ENCODE results near the gene RAB37.

Gene RAB37

GRCh38 chr17:74728033-74728701, 8.9 kb upstream of the RAB37 start:
- in situ Hi-C loops (cut with MboI; ENCODE audit: low sequenced_read_pairs) = no loop called here

DNA sequence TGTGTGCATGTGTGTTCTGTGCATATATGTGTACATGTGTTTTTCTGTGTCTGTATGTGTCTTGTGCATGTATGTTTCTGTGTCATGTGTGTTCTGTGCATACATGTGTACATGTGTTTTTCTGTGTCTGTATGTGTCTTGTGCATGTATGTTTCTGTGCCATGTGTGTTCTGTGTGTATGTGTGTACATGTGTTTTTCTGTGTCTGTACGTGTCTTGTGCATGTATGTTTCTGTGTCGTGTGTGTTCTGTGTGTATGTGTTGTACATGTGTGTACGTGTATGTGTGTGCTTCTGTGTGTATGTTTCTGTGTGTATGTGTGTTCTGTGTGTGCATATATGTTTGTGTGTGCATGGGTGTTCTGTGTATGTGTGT, 8.4 kb upstream of the RAB37 start:
- in situ Hi-C loops (cut with MboI; ENCODE audit: low sequenced_read_pairs) = no loop called here

- in situ Hi-C loops (cut with MboI; ENCODE audit: low sequenced_read_pairs) = no loop called here
These were observed 7.7 kb upstream of the RAB37 start for GRCh38 chr17:74729368-74729767.

DNA sequence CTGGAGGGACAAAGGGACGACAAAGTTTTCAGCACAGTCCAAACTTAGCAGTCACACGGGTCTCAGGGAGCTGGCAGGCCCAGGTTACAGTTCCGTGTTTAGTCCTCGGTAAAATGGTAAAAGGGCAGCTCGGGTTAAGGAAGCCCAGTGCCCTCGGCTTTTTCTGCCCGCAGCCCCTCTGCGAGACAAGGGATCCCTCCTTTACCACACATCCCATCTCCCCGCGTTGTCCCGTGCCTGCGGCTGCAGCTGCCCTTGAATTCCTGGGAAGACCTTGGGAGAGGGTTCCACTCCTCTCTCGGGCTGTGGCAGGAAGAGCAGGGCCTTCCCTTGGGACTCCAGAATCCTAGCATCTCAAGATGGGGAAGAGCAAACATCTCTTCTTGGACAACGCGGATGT, 7.2 kb upstream of the RAB37 start:
- in situ Hi-C loops (cut with MboI; ENCODE audit: low sequenced_read_pairs) = no loop called here

DNA sequence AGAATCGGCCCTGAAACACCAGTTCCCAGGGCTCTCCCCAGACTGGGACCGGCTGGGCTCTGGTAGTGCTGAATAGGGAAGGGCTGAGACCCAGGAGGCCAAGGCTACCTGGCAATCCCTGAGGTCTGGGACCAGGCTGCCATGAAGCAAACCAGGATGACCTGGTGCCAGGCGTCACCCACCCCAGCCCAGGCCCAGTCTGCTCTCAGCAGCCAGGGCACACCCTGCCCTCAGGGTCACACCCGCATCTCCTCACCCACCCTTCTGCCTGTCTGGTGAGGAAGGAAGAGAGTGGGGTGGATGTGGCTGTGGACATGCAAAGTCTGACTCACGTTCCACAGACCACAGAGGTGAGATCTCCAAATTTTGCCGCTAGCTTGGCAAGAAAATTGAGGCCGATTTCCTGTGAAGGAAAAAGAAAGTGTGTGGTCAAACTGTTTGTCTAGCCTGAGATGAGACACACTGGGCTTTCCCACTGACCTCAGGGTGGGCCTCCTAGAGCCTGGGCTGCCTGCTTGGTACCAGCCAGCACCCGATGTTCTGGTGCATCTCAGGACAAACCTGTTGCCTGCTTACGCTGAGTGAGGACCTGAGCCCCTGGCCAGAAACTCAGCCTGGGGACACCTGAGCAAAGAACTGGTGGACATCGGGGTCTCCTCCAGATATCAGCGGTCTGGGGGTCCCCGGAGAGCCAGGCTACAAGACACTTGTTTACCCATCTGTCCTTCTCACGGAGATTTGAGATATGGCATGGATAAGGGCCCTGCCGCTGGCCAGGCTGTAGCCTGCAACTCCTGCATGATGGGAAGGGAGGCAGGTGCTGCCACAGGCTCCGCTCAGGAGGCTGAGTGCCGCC, 6.3 kb upstream of the RAB37 start:
- in situ Hi-C loops (cut with MboI; ENCODE audit: low sequenced_read_pairs) = no loop called here

GRCh38 chr17:74731347-74731605, 5.8 kb upstream of the RAB37 start:
- in situ Hi-C loops (cut with MboI; ENCODE audit: low sequenced_read_pairs) = no loop called here

DNA sequence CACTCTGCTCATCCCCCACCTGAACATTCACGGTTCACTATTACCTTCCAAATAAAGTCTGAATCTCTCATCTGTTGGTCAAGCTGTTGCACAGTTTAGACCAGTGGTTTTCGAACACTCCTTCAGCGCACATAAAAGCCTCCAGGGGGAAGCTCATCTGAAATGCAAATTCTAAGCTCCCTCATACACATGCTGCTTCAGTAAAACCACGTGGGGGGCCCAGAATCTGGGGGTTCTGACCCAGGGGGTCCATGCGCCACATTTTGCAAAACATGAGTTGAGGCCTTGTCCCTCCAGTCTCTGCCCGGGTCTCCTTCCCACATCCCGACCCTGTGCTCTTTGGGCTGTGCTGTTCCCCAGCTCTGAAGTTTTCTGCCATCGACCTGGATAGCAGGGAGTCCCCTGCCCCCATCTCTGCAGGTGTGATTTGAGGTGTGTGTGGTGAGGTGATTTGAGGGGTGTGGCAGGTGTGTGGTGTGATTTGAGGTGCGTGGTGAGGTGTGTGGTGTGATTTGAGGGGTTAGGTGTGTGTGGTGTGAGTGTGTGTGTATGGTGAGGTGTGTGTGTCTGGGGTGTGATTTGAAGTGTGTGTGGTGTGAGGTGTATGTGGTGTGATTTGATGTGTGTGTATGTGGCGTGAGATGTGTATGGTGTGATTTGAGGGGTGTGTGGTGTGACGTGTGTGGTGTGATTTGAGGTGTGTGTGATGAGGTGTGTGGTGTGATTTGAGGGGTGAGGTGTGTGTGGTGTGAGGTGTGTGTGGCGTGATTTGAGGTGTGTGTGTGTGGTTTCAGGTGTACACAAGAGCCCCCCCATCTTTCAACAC, 4.8 kb upstream of the RAB37 start:
- in situ Hi-C loops (cut with MboI; ENCODE audit: low sequenced_read_pairs) = no loop called here

GRCh38 chr17:74733365-74734122, 3.5 kb upstream of the RAB37 start:
- in situ Hi-C loops (cut with MboI; ENCODE audit: low sequenced_read_pairs) = no loop called here

DNA sequence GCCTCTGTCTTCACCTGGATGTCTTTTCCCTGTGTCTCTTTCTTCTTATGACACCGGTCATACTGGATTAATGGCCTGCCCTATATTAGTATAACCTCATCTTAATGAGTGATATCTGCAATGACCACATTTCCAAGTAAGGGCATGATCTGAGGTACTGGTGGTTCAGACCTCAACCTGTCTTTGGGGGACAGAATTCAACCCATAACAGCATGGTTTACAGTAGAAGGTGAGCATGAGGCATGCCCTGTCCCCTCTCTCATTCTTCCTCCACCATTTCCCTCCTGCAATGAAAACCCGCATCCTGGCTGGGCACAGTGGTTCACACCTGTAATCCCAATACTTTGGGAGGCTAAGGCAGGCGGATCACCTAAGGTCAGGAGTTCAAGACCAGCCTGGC, 2.8 kb upstream of the RAB37 start:
- in situ Hi-C loops (cut with MboI; ENCODE audit: low sequenced_read_pairs) = no loop called here

DNA sequence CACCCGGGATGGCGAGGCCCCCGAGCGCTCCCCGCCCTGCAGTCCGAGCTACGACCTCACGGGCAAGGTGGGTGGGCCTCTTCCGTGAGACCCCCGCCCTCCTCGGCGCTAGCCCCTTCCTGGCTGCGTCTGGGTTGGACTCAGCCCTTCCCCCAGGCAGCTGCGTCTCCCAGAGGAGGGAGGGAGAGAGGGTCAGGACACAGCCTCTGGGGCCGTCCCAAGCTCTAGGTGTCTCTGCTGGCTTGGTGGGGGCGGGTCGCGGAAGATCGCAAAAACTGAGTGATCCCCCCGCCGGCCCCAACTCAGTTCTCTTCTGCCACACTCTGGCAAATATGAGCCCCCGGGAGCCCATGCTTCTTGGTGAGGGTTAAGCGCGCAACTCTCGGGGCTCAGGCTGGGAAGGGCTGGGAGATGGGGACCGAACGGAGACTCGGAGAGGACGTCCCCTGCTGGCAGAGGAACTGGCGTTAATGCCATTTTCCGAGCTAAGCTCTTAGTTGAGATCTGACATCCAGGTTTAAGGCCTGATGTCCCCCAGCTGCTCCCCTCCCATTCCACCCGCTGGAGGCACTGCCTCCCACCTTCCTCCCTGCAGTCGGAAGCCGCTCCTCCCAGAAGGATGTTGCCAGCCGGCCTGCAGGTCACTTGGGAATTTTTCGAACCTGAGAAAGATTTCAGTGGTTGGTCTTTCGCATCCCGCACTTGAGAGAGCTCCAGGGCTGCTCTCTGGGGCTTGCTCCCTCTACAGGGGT, 419 bp downstream of the RAB37 start:
- in situ Hi-C loops (cut with MboI; ENCODE audit: low sequenced_read_pairs) = no loop called here

DNA sequence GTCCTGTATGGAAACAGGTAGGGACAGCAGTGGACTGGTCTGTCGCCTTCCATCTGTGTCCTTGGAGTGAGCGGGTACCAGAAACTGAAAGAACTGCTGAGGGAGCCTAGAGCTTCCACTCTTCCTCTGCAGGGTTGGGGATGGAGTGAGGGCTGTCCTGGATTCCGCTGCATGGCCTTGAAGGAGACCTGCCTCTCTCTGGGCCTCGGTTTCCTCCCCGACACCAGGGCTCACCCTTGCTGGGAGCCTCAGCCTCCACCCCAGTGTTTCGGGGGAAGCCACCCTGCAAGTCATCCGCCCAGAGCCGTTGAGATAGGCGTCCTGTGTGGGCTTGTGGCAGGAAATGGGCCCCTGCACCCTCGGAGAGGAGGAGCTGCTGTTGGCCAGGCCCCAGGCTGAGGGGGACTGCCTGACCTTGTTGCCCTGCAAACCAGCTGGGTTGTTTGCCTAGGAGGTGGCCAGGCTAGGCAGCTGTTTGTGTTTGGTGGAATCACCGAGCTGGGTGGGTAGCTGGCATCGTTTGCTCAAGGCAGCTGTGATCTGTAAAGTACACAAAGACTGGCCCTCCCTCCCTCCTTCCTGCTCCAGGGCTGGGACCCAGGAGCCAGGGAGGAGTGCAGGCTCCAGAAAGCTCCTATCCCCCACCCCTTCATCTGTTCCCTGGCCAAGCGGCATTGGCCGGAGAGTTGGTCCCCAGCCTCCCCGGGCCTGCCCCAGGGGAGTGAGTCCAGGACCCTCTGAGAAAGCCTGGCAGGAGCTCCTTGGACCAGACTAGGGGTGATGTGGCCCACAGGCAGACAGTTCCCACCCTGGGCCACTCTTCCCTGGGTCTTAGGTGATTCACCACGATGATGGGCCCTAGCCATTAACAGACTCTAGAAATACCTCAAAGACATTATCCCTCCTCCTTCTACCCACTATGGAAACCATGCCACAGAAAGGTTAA, 1.3 kb downstream of the RAB37 start:
- in situ Hi-C loops (cut with MboI; ENCODE audit: low sequenced_read_pairs) = no loop called here

- in situ Hi-C loops (cut with MboI; ENCODE audit: low sequenced_read_pairs) = no loop called here
These were observed 2.3 kb downstream of the RAB37 start for GRCh38 chr17:74739227-74739831.

DNA sequence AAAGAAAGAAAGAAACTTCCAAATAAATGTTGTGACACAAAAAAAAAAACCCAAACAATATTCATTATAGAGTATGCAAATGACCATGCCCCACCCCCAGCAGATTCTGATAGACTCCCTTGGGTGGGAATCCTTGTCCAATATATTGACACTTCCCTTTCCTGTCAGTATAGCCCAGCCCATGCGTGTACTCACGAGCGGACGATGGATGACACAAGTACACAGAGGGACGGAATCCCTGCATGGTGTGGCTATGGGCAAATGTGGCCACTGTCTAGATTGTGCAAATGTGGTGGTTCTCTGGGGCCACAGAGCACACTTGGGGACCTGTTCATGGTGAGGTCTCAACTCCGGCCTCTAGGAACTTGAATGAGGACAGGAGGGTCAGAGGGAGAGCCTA, 3.1 kb downstream of the RAB37 start:
- in situ Hi-C loops (cut with MboI; ENCODE audit: low sequenced_read_pairs) = no loop called here

DNA sequence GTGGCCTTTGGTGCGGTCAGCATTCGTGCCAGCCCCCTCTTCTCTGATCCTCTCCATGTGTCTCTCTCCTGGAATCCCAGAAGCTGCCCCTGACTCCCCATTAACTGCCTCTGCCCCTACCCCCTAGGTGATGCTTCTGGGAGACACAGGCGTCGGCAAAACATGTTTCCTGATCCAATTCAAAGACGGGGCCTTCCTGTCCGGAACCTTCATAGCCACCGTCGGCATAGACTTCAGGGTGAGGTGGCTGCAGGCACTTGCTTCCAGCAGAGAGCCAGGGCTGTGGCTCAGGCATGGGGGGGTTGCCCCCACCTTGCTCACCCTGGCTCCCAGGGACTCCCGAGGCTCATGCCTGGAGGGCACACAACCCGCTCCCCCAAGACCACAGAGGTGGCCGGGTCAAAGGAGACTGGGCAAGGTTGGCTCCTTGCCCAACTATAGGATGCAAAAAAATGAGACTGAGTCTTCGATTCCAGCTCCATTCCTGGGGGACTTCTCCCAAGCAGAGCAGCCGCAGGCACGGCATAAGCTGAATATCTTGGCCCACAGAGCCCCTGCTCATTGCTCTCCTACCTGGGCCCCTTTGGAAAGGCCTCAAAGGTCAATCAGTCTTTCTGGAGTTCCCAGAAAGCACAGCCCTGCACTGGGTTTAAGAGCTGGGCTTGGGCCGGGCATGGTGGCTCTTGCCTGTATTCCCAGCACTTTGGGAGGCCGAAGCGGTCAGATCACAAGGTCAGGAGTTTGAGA, 3.8 kb downstream of the RAB37 start:
- in situ Hi-C loops (cut with MboI; ENCODE audit: low sequenced_read_pairs) = no loop called here

- in situ Hi-C loops (cut with MboI; ENCODE audit: low sequenced_read_pairs) = no loop called here
These were observed 5.1 kb downstream of the RAB37 start for GRCh38 chr17:74742153-74742515.

- in situ Hi-C loops (cut with MboI; ENCODE audit: low sequenced_read_pairs) = no loop called here
These were observed 6.0 kb downstream of the RAB37 start for GRCh38 chr17:74742978-74743545.

GRCh38 chr17:74743755-74744154, 6.7 kb downstream of the RAB37 start:
- in situ Hi-C loops (cut with MboI; ENCODE audit: low sequenced_read_pairs) = no loop called here

GRCh38 chr17:74744349-74744713, 7.3 kb downstream of the RAB37 start:
- in situ Hi-C loops (cut with MboI; ENCODE audit: low sequenced_read_pairs) = no loop called here
